GM18505 (cell line): Measurements from ENCODE around the gene DLL3.
A peak's percentile ranks its signal among the peaks of the same experiment; 100 is the strongest.

Source experiments
- ATAC-seq: cut with Tn5 transposase; IDR thresholded peaks from one replicate; pipeline ENCODE4 v1.9.1; 2021; ENCODE audit not compliant: unreplicated experiment
- POLR2A ChIP-seq: IDR thresholded peaks from 4 replicates; pipeline ENCODE4 v1.6.1; 2011; ENCODE audit warnings: borderline replicate concordance; ENCODE audit not compliant: insufficient read depth, insufficient read length; ENCODE audit errors: extremely low read depth

The DLL3 gene

DNA sequence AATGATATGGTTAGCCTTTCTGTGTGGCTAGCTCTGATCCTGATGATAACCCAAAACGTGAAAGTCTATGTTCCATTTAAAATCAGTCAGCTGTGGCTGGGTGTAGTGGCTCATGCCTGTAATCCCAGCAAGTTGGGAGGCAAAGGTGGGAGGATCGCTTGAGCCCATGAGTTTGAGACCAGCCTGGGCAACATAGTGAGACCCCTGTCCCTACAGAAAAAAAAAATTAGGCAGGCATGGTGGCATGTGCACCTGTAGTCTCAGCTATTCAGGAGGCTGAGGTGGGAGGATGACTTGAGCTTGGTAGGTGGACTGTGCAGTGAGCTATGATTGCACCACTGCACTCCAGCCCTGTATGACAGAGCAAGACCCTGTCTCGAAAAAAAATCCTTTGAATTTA is 35.0 kb downstream of the DLL3 start:
- ATAC-seq, result no peak
- TF ChIP-seq POLR2A, result no peak

DNA sequence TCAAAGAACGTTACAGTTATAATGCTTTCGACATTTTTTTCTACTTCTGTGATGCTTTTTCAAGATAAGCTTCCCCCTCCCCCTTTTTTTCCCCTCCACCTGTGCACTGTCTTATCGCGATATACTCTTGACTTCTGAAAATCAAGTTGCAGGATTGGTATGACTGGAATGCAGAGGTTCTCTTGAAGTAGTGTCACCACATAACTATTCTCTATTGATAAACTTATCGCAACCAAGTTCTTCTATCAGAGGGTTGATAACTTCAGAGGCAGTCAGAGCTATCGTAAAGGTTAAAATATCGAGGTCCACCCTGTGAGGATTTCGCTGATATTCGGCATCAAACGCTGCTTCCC is 40.4 kb downstream of the DLL3 start:
- no peak for ATAC-seq
- TF ChIP-seq POLR2A, result no peak

DNA sequence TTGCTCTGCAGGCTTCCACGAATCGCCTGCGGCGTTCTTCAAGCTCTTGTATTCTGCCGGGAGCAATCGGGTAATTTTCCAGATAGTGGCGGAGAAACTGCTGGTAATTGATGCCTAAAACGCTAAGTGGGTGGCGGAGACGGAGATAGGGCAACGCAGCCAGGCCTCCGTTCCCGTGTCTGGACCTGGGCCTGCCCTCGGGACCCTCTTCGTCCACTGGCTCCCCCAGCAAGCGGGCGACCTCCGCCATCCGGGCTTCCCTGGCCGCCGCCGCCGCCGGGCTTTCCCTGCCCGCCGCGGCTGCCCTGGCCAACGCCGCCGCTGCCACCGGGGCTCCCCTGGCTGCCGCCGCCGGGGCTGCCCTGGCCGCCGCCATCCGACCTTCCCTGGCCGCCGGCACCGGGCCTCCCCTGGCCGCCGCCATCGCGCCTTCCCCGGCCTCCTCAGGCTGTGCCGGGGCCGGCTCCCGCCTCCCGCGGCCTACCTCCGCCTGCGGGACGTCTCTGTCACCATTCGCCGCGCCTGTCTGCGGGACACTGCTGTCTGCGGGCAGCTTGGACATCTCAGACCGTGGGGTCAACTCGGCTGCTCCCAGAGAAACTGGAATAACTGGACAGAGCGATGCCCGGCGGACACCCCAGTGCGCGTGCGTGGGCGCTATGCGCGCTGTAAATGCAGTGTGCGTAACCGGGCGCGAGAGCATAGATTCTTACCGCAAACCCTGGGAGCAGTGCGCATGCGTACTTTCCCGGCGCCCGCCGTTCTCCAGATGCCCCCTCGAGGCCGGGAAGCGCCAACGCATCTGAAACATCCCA is 41.0 kb downstream of the DLL3 start, which contains the start of gene EID2:
TSS of gene EID2 (minus strand) at position 644 of the 815 bp plus-strand sequence. CDS start at position 562, 82 bp downstream.
- TF ChIP-seq POLR2A, result peak; percentile 82
- ATAC-seq, result peak; percentile 85

DNA sequence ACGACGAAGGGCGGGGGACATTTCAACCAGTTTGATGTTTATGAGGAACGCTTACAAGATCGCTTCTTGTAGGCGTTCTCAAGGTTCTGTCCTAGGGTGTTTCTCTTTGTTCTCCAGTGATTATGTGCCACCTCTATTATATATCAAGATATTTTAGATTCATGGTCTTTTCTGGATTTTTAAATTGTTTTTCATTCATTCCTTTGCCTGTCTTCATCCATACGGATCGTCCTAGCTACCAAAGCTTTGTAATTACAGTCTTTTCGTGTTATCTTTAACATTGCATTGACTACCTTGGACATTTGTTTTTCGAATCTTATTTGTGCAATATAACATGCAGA is 41.6 kb downstream of the DLL3 start:
- no peak for ATAC-seq

DNA sequence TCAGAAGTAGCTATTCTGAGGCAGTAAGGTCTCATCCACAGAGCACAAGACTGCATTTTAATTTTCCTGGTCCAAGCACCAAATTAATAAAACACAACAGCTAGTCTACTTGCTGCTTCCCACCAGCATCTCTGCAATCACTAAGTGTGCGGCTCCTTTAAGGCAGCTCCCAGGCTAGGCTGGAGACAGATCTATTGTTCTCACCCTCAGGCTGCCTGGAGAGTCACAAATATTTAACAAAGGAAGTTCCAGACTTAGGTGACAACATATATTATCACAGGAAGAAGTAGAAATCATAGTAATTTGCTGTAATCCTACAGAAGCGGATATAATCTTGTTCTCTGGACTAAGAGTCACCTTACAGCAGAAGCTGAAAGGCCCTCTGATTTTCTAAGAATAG is 43.5 kb downstream of the DLL3 start:
- no peak for TF ChIP-seq POLR2A
- no peak for ATAC-seq

More for the DNA sequence above, 41.6 kb downstream of the DLL3 start:
- no peak for TF ChIP-seq POLR2A

DNA sequence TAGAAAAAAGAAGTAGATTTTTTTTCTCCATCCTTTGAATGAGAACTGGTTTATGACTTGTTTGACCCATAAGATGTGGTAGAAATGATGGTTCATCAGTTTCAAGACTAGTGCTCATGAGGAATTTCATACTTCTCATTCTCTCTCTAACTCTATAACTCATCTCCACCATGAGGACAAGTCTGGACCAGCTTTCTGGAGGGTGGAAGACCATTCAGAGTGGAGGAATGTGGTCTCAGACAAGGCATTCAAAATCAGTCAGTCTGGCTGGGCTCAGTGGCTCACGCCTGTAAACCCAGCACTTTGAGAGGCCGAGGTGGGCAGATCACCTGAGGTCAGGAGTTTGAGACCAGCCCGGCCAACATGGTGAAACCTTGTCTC is 44.7 kb downstream of the DLL3 start:
- no peak for ATAC-seq
- no peak for TF ChIP-seq POLR2A

DNA sequence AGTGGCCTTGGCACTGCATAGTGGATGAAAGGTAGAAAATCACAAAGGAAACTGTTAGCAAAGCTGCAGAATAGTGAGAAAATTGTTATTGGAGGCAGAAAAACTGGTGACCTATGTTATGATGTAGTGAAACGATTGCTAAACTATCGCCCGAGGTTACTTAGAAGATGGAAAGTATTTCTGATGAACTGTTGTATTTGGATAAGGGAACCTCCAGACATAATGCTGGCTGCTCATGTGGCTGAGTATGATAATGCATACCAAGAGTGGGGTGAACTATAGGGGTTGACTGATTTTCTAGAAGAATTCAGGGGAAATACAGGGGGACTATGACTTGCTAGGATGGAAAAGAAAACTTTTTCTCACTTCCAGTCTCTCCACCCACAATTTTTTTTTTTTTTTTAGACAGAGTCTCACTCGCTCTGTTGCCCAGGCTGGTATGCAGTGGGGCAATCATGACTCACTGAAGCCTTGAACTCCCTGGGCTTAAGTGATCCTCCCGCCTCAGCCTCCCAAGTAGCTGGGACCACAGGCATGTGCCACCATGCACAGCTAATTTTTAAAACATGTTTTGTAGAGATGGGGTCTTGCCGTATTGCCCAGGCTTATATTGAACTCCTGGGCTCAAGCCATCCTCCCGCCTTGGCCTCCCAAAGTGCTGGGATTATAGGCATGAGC is 45.6 kb downstream of the DLL3 start:
- no peak for ATAC-seq
- TF ChIP-seq POLR2A, result no peak

DNA sequence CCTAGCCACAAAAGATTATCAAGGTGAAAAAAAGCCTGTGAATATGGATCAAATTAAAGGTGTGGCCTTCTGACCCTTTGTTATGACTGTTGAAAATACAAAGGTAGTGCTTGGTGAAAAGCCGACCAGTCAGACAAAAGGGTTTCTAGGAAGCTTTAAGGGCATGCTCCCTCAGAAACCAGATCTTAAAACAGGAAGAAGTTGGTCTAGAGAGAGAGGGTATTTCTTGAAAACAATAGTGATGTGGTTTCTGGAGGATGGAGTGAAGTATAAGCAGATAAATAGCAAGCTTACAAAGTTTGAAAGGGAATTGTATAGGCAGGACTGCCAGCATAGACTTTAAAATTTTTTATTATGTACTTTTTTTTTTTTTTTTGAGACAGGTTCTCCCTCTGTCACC is 46.2 kb downstream of the DLL3 start:
- TF ChIP-seq POLR2A, result no peak
- no peak for ATAC-seq

DNA sequence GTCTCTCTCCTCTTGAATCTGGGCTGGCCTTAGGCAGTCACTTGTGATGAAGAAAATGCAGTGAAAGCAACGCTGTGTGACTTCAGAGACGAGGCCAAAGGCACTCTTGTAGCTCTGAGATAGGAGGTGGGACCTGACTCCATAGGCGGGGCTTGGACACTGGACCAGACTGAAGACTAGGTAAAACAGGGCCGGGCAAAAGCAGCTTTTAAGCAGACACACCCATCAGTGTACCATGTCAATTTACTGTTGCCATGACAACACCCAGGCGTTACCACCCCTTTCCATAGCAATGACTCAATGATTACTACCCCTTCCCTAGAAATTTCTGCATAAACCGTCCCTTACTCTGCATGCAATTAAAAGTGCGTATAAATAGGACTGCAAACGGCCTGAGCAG is 47.9 kb downstream of the DLL3 start:
- ATAC-seq, result no peak
- no peak for TF ChIP-seq POLR2A

DNA sequence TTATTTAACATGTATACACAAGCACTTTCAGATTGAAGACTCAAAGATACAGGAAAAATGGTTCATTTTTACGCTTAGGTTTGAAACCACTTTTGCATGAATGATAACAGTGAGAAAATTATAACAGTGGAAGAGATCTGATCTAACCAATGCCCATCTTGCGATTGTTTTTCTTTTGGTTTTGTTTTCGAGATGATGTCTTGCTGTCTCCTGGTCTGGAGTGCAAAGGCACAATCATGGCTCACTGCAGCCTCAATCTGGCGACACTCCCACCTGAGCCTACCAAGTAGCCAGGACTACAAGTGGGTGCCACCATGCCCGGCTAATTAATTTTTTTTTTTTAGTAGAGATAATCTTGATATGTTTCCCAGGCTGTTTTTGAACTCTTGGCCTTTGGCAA is 51.5 kb downstream of the DLL3 start:
- ATAC-seq, result no peak
- no peak for TF ChIP-seq POLR2A

DNA sequence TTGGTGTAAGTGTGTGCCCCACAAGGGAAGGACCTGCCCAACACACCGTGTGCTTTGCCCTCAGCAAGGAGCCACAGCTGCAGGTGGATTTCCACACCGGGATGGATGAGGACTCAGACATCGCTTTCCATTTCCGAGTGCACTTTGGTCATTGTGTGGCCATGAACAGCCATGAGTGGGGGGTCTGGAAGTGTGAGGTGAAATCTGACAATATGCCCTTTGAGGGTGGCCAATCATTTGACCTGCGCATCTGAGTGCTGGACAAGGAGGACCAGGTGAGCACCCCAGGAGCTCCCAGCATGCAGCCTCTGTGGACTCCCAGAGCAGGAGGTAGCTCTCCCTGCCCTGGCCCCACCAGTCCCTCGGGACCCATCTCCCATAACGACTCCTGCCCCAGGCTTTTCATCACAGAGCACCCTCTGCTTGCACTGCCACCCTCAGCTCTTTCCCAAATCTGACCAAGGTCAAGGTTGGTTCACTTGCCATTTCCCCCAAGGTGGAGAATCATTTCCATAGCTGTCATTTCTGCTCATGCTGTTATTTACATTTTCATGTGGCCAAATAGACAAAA is 54.4 kb downstream of the DLL3 start:
- TF ChIP-seq POLR2A, result no peak
- no peak for ATAC-seq

DNA sequence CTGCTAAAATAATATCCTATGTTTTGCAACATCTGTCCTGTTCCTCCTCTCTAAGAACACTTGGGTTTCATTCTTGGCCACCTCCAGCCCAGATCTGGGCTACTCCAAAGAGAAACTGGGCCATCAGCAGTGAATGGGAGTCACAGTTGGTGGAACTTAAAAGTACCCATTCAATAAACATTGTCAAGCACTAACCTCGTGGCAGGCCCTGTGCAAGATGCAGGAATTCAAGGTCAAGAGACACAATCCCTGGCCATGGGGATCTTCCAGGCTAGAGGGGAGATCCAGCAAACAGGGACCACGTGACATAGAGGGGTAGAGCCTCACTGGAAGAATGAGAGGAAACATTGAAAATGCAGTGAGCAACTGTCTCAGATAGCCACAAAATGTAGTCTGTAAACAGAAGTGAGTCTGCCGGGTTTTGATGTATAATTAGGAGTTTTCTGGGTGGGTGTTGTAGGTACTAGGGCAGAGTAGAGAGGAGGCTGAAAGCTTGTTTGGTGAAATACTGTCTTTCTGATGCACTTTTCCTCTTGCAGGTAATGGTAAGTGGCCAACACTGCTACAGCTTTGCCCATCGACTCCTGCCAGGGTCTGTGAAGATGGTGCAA is 56.1 kb downstream of the DLL3 start:
- TF ChIP-seq POLR2A, result no peak
- no peak for ATAC-seq

DNA sequence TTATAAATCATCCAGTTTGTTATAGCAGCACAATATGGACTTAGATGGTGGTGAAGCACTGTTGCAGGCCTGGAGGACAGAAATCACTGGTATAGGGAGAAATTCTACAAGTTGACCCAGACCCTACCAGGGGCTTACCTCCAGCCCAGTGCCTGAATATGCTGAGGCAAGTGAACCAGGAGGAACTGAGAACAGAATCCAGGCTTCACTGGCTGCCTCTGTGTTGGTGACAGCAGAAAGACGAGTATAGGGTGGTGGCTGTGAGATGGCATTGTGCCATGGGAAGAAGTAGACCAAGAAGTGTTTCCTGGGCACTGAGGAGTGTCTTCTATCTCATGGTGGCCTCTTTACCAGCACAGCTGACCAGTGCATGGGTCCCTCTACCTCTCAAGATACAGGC is 57.1 kb downstream of the DLL3 start:
- no peak for TF ChIP-seq POLR2A
- ATAC-seq, result no peak
